ENCODE data around the gene DMBT1.

DNA sequence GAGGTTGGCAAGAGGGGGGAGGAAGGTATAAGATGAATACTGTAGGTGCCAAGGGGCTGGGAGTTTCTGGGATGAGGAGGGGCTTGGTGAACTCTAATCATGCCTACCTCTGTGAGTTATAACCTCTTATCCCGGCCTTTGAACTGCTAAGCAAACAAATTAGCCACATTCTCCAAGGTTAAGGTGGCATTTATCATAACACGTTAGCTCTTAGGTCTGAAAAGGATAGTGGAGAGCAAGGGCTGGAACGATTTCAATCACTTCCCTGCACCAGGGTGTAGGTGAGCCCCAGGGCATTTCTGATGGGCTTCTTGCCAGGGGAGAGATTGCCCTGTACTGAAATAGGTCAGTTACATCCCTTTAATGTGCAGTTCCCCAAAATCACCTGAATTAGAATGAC is 28.6 kb upstream of the DMBT1 start:
- TF ChIP-seq BHLHE40 (IDR thresholded peaks at IDR 0.05; ENCODE audit: borderline replicate concordance) (no peak), FOXM1 (IDR thresholded peaks at IDR 0.05; ENCODE audit: borderline replicate concordance) (no peak), FOXA1 (IDR thresholded peaks at IDR 0.05) (no peak), NFRKB (IDR thresholded peaks at IDR 0.05) (no peak), TARDBP (IDR thresholded peaks at IDR 0.05) (no peak), HDGF (IDR thresholded peaks at IDR 0.05; ENCODE audit: borderline replicate concordance) (no peak), ARNT (IDR thresholded peaks at IDR 0.05) (no peak), ELF4 (IDR thresholded peaks at IDR 0.05) (no peak), SUZ12 (IDR thresholded peaks at IDR 0.05) (no peak), CTBP1 (IDR thresholded peaks at IDR 0.05; ENCODE audit: borderline replicate concordance) (no peak), SP1 (IDR thresholded peaks at IDR 0.05) (no peak), LEF1 (IDR thresholded peaks at IDR 0.05; ENCODE audit: borderline replicate concordance) (no peak), FOXK2 (IDR thresholded peaks at IDR 0.05) (no peak)
- TF ChIP-seq, protein P1, sequence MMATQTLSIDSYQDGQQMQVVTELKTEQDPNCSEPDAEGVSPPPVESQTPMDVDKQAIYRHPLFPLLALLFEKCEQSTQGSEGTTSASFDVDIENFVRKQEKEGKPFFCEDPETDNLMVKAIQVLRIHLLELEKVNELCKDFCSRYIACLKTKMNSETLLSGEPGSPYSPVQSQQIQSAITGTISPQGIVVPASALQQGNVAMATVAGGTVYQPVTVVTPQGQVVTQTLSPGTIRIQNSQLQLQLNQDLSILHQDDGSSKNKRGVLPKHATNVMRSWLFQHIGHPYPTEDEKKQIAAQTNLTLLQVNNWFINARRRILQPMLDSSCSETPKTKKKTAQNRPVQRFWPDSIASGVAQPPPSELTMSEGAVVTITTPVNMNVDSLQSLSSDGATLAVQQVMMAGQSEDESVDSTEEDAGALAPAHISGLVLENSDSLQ (IDR thresholded peaks at IDR 0.05): no peak

Data from HEK293T (cell line).